Measurements from ENCODE around the gene DMPK.
"Not testable (repeated sequence)": the region's sequence is repeated elsewhere in the genome, so short reads cannot be mapped to it uniquely, and the experiment has no call there.

Gene DMPK

DNA sequence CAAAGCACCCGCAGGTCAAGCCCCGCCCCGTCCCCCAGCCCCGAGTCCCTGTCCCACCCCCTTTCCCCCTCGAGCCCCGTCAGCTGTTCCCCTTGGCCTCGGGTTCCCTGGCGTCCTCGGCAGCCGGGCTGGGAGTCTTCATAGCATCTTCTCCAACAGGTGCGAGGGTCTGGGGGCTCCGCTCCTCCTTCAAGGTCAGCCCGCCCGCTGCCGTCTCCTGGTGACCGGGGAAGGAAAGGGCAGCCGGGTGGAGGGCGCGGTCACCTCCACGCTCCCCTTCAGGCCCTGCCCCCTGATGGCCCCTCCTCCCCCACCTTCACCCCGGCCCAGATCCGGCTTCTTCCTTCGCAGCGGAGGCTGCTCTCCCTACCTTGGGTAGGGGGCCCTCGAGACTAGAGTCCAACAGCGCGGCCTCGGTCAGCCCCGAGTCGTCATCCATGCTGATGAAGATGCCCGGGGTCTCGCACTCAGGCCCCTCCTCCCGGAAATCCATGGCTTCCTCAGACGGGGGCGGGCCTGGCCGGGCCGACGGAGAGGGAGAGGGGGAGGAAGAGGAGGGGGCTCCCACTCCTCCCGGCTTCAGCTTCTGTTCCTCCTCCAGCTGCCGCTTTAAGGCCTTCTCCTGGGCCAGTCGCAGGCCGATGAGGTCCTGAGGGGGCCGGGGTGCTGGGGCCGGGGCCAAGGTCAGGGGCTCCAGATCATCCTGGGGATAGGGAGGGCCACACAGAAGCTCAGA, 33.4 kb upstream of the DMPK start:
- DNase-seq (ENCODE audit: low read depth in 2 of 2): no peak

DNA sequence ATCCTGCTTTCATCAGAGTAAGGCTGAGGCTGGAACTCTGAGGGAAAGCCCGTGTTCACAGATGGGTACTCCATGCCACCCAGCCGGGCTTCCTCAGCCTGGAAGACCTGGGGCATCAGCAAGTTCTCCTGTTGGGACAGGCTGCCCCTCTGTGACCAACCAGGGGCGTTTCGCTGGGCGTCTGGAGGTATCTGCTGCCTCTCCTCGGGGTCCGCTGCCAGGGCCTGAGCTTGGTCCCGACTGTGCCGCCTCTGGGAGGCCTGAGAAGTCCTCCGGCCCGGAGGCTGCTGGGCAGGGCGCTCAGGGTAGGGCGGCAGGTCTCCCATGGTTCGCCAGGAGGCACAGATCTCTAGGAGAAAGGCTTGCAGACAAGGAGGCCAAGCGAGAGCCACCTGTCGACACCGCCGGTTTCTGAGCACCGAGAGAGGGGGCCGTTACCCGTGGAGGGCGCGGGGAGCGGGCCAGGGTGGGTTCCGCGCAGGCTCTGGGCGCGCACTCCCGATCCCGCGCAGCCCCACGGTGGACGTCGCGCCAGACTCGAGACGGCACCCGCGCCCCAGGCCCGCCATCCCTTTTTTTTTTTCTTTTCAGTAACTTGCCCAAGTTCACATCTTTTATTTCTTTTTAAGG, 32.7 kb upstream of the DMPK start, which contains the start of gene RSPH6A:
TSS of gene RSPH6A (minus strand) at position 458 of the 630 bp plus-strand sequence. CDS start at position 326, 132 bp downstream.
- DNase-seq (ENCODE audit: low read depth in 2 of 2): no peak

DNA sequence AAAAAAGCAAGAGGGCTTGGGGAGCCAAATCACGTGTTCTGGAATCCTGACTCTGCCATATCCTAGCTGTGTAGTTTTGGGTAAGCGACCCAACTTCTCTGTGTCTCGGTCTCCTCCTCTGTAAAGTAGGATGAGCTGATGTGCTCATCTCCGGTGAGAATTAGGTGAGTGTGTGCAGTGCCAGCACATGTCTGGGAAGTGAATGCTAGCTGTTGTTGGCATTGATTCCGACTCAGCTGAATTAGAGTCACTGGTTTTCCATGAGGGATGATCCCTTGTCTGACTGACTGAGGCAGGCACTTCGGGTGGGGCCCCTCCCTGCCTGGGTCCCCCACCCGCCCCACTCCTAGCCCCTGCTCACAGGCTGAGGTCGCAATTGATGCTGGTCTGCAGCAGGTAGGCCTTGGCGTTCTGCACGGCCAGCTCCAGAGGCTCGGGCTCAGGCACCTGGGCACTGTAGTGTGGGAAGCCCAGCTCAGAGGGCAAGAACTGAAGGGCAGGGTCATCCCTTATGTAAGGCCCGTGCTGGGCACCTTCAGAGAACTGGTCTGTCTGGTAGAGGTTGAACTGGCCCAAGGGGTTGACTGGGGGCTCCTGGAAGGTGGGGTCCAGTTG, 32.0 kb upstream of the DMPK start:
- DNase-seq (ENCODE audit: low read depth in 2 of 2): no peak

DNA sequence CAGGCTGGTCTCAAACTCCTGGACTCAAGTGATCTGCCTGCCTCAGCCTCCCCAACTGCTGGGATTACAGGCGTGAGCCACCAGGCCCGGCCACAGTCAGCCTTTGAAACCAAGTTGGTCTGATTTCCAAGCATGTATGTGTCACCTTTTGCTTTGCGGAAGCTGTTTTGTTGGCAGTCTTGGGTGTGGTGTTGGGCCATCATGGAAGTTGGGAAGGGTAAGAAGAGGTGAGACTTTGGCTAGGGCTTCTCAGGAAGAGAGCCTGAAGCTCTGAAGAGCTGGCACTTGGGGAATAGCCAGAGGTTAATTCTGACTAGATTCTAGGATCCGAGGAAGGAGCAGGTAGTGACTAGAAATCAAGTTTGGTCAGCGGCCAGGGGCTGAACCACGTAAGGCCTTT, 30.0 kb upstream of the DMPK start:
- no peak for DNase-seq (ENCODE audit: low read depth in 2 of 2)

DNA sequence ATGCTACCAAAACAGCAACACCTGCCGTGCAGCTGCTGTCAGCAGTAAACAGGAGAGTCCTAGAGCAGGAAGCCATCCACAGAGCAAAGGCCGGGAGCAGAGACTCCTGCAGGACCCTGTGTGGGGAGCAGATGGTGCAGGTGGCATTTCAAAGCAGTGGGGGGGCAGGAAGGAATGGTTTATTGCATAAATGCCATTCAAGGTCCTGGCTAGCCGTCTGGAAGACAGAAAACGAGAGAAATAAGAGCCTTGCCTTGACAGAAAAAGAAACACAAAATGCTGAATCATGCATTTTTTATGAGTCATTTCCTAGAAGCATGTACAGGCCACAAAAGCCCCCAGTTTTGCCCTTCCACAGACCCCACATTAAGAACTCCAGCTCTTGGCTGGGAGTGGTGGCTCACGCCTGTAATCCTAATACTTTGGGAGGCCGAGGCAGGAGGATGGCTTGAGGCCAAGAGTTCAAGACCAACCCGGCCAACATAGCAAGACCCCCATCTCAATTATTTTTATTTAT, 27.4 kb upstream of the DMPK start:
- DNase-seq (ENCODE audit: low read depth in 2 of 2): no peak

DNA sequence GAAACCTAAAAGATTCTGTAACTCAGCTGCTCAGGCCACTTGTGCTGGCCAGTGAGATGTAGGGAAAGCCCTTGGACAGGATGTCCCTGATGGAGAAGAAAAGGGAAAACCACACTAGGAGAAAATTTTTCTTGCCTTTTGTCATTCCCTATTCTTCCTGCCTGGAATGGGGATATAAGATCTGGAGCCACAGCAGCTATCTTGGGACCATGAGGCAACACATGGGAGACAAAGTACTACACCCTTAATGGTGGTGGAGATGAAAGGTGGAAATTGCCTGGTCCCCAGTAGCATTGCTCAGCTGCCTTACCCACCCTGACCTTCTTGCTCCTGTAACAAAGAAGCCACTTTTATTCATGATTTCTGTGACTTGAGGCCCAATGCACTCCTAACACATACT, 23.4 kb upstream of the DMPK start:
- DNase-seq (ENCODE audit: low read depth in 2 of 2): no peak

DNA sequence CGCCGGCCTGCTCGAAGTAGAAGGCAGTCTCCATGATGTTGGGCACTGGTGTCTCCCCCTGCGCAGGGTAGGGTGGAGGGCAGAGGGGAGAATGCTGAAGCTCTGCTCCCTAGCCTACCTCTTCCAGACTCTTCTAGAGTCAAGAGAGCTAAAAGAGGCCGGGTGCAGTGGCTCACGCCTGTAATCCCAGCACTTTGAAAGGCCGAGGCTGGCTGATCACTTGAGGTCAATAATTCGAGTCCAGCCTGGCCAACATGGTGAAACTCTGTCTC, 22.6 kb upstream of the DMPK start:
- DNase-seq (ENCODE audit: low read depth in 2 of 2): no peak

DNA sequence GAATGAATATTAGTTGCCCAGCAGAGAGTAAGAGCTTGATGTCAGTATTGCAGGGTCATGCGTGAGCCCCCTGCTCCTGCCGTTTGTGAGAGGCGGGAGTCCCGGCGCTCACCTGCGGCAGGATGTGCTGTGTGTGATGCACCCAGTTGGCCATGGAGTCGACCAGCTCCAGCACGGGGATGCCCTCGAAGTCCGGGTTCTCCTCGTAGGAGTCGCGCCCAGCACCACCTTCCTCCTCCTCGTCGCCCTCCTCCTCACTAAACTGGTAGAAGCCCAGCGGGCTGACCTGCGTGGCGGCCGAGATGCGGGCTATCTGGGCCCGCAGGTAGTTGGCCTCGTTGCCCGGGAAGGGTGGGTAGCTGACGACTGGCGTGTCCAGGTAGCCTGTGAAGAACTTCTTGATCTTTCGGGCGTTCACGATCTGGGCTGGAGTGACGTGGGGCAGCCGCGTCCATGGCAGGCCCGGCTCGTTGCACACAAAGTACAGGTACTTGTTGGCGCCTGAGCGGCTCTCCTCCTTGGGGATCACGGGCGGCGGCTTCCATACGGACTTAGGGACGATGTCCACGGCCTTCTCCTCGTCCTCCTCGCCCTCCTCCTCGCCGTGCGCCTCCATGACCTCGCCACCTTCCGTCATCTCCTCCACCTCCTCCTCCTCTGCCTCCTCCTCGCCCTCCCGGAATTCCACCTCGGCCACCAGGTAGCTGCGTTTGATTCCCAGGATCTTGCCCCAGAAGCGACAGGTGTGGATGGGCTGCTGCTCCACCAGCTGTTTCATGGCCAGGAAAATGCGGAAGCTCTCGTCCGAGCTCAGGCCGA, 22.1 kb upstream of the DMPK start:
- DNase-seq (ENCODE audit: low read depth in 2 of 2): no peak

DNA sequence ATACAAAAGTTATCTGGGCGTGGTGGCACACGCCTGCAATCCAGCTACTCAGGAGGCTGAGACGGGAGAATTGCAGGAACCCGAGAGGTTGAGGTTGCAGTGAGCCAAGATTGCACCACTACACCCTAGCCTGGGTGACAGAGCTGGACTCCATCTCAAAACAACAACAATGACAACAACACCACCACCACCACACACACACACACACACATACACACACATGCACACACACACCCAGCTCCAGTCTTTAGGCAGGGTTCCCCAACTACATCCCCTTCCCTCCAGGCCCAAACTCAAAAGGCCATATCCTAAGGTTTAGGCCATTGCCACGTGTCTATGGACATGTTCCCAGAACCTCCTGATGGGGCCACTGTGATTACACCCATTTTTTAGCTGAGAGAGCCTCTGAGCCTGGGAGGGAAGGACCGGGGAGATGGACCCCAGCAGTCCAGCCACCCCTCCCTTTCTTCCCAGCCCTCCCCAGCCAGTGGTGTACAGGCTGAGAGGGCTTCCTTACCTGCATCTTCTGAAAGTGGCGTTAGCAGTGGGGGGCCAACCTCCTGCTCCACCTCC, 19.4 kb upstream of the DMPK start:
- no peak for DNase-seq (ENCODE audit: low read depth in 2 of 2)

DNA sequence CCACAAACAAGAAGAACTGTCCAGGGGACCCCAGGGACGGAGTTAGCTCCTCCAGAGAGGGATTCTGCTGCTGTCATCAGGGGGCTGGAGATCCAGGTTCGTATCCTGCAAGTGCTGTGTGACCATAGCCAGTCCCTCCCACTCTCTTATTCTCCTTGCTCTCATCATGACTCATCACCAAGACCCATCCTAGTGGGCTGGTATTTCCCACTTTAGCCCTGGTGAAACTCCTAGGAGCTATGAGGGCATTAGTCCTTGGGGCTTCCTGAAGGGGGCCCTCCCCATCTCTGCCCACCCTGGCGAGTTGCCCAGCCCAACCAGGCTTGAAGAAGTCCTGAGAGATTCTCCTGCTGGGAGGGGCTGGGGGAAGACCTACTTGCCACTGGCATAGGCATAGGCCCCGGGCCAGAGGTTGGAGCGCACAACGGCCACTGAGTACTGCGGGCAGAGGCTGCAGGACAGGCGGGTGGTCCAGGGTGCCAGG, 17.8 kb upstream of the DMPK start:
- DNase-seq (ENCODE audit: low read depth in 2 of 2): no peak

DNA sequence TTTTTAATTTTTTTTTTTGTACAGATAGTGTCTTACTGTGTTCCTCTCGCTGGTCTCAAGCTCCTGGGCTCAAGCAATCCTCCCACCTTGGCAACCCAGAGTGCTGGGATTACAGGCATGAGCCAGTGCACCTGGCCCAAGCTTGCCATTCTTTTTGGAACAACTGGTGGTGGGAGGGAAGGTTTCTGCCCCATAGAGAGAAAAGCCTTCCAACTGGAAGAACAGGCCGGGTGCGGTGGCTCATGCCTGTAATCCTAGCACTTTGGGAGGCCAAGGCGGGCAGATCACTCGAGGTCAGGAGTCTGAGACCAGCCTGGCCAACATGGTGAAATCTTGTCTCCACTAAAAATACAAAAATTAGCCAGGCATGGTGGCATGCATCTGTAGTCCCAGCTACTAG, 17.3 kb upstream of the DMPK start:
- DNase-seq (ENCODE audit: low read depth in 2 of 2): not testable (repeated sequence)

DNA sequence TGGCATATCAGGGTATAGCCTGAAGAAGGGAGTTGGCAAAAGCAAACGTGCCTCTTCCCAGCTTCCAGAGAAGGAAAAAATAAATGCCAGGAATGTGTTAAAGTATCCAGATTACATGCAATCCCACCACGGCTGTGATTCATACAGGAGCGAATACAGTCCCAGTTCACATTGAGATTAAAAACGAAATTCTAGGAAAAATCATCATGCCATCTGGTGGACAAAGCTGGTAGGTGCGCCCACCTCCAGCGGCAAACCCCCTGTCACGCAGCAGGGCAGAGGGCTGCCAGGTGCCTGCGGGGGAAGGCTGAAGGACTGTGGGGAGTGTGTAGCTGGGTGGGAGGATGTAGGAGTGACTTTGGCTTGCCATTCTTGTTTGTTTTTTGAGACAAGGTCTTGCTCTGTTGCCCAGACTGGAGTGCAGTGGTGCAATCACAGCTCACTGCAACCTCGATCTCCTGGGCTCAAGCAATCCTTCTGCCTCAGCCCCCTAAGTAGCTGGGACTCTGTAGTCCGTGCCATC, 16.8 kb upstream of the DMPK start:
- peak; percentile 49 to 55 for DNase-seq (ENCODE audit: low read depth in 2 of 2)

DNA sequence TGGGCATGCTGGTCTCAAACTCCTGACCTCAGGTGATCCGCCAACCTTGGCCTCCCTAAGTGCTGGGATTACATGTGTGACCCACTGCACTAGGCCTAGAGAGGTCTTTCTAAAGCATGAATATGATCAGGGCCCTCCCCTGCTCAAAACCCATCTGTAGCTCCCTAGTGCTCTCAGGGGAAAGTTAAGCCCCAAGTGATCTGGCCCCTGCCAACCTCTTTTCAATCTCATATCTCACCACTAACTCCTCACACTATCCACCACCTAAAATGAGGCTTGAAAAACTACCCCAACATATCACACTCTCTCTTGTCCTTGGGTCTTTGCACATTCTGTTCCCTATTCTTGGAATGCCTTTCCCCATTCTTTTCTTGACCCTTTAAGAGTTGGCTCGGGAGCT, 12.3 kb upstream of the DMPK start:
- no peak for DNase-seq (ENCODE audit: low read depth in 2 of 2)

DNA sequence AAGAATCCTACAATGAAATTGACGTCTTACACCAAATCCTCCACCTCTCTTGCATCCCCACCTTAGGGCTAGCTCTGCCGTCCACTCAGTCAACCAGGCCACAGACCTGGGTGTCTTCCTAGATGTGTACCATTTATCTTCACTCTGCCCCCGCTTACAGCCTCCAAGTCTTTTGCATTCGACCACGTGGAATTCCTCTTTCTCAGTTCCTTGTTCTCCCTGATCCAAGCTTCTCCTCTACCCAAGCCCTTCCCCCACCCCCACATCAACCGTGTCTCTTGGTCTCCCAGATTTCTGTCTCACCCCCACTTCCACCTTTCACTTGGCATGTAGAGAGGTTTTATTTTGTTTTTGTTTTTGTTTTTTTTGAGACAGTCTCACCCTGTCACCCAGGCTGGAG, 11.6 kb upstream of the DMPK start:
- no peak for DNase-seq (ENCODE audit: low read depth in 2 of 2)

DNA sequence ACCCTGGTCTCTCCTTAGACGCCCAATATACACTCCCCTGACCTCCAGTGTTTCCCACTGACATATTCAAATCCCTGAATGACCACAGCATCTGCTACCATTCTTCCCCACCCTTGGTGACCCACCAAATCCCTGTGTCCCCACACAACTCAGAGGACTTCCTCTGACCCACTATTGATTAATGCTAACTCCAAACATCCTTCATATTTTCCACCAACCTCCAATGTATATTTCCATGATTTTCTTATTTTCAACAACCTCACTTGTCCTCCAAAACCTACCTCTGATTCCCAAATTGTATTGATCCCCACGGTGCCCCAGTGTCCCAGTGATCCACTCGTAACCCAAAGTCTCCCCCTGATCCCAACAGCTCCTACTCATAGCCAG, 10.9 kb upstream of the DMPK start:
- no peak for DNase-seq (ENCODE audit: low read depth in 2 of 2)

DNA sequence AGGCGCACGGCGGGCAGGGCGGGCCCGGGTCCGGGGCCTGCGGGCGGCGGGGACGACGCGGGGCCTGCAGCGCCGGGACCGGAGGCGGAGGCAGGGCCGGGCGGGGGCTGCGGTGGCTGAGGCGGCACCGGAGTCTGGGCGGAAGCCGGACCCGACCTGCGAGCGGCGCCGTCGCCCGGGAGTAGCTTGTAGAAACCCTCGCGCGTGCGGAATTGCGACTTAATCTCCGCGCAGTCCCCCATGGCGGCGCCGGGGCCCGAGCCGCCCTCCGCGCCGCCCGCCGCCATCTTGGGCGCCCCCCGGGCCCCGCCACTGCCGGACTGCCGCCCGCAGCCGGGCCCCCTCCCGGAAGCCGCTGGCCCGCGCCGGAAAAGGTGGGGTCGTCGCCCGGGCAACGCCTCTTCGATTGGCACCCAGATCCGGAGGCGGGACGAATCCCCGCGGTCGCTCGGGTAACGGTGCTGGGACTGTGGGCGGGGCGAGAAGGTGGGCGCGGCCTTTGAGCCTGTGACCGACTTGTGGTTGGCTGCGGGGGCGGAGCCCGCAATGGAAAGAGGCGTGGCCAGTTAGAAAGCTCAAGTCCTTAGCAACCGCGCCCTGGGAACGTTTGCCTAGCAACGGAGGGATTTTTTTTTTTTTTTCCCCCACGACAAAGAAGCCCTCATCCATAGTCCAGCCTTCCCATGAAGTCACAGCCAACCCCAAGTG, 10.3 kb upstream of the DMPK start, which contains the start of gene DMWD:
TSS of gene DMWD (minus strand) at position 376 of the 708 bp plus-strand sequence. CDS start at position 287, 89 bp downstream.
- peak; percentile 100 for DNase-seq (ENCODE audit: low read depth in 2 of 2)

DNA sequence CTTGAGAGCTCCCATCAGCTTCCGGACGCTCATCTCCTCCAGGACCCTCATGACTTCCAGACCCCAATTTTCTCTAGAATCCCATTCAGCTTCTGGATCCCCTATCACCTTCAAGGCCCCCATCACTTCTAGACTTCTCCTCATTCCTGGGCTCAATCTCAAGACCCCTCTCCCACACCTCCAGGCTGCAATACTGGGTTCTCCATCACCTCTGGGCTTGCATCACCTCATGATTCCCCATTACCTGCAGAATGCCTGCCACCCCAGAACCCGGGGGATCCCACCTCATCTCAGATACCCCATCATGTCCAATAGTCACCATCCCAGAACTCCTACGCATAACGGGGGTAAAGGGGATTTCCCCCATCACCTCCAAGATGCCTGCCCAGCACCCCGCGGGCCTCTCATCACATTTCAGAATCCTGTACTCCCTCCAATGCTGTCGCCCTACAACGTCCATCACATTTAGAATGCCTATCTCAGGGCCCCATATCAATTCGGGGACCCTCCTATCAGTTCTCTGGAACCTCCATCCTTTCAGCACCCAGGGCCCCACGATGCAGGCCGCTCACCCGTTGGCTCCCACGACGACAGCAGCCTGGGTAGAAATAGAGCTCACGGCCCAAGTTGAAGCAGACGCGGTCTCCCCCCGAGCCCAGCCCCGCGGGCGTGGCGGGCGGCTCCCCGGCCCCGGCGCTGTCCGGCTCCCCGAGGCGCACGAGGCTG, 9.6 kb upstream of the DMPK start:
- DNase-seq (ENCODE audit: low read depth in 2 of 2): no peak

DNA sequence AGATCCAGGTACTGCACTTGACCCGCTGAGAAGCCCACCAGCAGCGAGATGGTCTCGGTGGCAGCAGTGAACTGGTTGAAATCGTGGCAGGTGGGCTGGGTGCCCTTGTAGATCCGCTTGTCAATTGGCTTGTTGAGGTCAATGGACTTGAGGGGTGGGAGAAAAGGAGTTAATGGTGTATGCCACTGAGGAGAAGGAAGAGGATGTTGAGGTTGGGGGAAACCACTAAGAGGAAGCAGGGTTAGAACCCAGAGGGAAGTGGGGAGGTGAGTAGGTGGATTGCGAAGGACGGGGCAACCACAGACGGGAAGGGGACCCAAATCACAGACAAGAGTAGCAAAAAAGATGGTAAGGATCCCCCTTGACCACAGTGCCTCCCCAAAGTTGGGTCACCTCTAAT, 8.7 kb upstream of the DMPK start:
- DNase-seq (ENCODE audit: low read depth in 2 of 2): no peak

DNA sequence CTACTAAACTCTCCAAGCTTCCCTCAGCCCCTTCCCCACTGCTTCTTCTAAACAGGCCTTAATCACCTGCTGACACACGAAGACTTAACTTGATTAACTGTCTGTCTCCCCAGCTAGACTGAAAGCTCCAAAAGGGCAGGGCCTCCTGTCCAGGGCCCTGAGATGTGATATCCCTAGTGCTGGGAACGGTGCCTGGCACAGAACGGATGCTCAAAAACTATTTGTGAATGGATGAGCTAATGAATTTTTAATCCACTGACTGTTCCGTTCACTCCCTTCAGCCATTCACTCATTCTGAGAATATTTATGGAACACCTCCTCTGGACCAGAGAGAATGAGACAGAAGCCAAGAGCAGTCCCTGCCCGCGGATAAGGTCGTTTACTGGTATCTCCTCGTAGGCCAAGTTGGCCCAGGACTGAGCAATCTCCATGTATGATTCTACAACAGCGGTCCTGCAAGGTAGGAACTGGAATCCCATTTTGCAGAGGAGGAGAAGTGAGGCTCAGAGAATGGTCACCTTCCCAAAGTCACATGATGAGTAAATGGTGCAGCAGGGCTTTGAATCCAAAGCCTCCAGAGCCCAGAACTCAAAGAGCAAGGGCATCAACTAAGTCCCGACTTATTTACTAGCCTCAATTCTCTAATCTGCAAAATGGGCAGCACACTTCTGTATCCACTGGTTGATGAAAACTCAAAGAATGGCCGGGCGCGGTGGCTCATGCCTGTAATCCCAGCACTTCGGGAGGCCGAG, 6.9 kb upstream of the DMPK start:
- DNase-seq (ENCODE audit: low read depth in 2 of 2): no peak
